MM.1S (cell line): ENCODE data around the gene MRPL38.

Experiments
- DNase-seq: peaks from one replicate; pipeline ENCODE4 v3.0.0-alpha.2; 2015
- H2AFZ ChIP-seq: fragments of 300-600 bp; sonication (generic); 2 replicates; pipeline ENCODE4 v1.6.0; 2016; ENCODE audit warnings: antibody characterized with exemption, low read length
- H3F3A ChIP-seq: fragments of 300-600 bp; sonication (generic); 2 replicates; pipeline ENCODE4 v1.6.1; 2016; ENCODE audit warnings: mild to moderate bottlenecking, antibody characterized with exemption, low read length, moderate library complexity, mixed read lengths; ENCODE audit not compliant: insufficient read depth
- H3K27ac ChIP-seq: fragments of 300-600 bp; sonication (generic); 2 replicates; pipeline ENCODE4 v1.5.1; 2016; ENCODE audit warnings: mild to moderate bottlenecking, low read length
- H3K27me3 ChIP-seq: fragments of 300-600 bp; sonication (generic); replicated peaks from 2 replicates; pipeline ENCODE4 v1.6.0; 2016; ENCODE audit warnings: low read length; ENCODE audit not compliant: insufficient read depth
- H3K36me3 ChIP-seq: fragments of 300-600 bp; sonication (generic); replicated peaks from 2 replicates; pipeline ENCODE4 v1.6.1; 2016; ENCODE audit warnings: mild to moderate bottlenecking, low read length, mixed read lengths; ENCODE audit not compliant: insufficient read depth
- H3K4me1 ChIP-seq: fragments of 300-600 bp; sonication (generic); 2 replicates; pipeline ENCODE4 v1.6.1; 2016; ENCODE audit warnings: low read length, mixed read lengths
- H3K4me2 ChIP-seq: fragments of 300-600 bp; sonication (generic); 2 replicates; pipeline ENCODE4 v1.6.0; 2016; ENCODE audit warnings: low read depth, low read length
- H3K4me3 ChIP-seq: fragments of 300-600 bp; sonication (generic); 2 replicates; pipeline ENCODE4 v1.5.1; 2016; ENCODE audit warnings: low read length, mixed read lengths
- H3K79me2 ChIP-seq: fragments of 300-600 bp; sonication (generic); 2 replicates; pipeline ENCODE4 v1.6.1; 2016; ENCODE audit warnings: mixed run types, low read length, mixed read lengths
- H3K9ac ChIP-seq: fragments of 300-600 bp; sonication (generic); 2 replicates; pipeline ENCODE4 v1.6.1; 2016; ENCODE audit warnings: low read length, mixed read lengths
- H3K9me2 ChIP-seq: fragments of 300-600 bp; sonication (generic); replicated peaks from 2 replicates; pipeline ENCODE4 v1.6.1; 2016; ENCODE audit warnings: mild to moderate bottlenecking, low read length, mixed read lengths; ENCODE audit not compliant: insufficient read depth
- H3K9me3 ChIP-seq: fragments of 300-600 bp; sonication (generic); replicated peaks from 2 replicates; pipeline ENCODE4 v1.6.1; 2016; ENCODE audit warnings: mild to moderate bottlenecking, low read length, mixed read lengths; ENCODE audit not compliant: insufficient read depth
- H4K20me1 ChIP-seq: fragments of 300-600 bp; sonication (generic); 2 replicates; pipeline ENCODE4 v1.6.1; 2016; ENCODE audit warnings: mild to moderate bottlenecking, low read length, moderate library complexity, mixed read lengths; ENCODE audit not compliant: insufficient read depth
- EZH2 ChIP-seq: fragments of 300-600 bp; sonication (generic); optimal IDR thresholded peaks from 2 replicates; pipeline ENCODE3; 2017; ENCODE audit warnings: low read depth, mild to moderate bottlenecking, antibody characterized with exemption, low read length, mixed read lengths
- EZH2phosphoT487 ChIP-seq: fragments of 300-600 bp; sonication (generic); IDR thresholded peaks from 2 replicates; pipeline ENCODE4 v1.6.1; 2018; ENCODE audit warnings: antibody characterized with exemption, low read length
- TF ChIP-seq, protein P1 (sequence below): fragments of 300-600 bp; sonication (generic); IDR thresholded peaks from 2 replicates; pipeline ENCODE4 v1.5.1; 2016; ENCODE audit warnings: antibody characterized with exemption, low read length, mixed read lengths

Gene MRPL38

DNA sequence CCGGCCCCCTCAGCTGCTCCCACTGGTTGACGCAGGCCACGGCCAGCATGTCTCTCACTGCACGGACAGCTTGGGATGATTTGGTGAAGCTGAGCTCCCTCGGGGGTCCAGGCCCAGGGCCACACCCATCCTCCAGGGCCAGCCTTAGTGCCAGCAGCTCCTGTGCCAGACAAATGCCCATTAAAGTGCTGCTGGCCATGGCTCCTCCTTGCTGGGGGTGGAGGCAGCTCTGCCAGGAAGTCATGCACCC is 28.8 kb downstream of the MRPL38 start:
- peak overlapping the region; percentile 99 for H3K27ac ChIP-seq
- H3K4me3 ChIP-seq, result peak overlapping the region; percentile 92
- H3F3A ChIP-seq, result peaks cover 45% of the 10 kb centered on the region
- H3K4me1 ChIP-seq, result peaks cover 28% of the 10 kb centered on the region
- H4K20me1 ChIP-seq, result no peaks in the 10 kb centered on the region
- peaks cover 4% of the 10 kb centered on the region; the same call in 1 of the 2 replicates for H3K36me3 ChIP-seq
- TF ChIP-seq EZH2 (no peak), EZH2phosphoT487 (no peak)
- TF ChIP-seq, protein P1, sequence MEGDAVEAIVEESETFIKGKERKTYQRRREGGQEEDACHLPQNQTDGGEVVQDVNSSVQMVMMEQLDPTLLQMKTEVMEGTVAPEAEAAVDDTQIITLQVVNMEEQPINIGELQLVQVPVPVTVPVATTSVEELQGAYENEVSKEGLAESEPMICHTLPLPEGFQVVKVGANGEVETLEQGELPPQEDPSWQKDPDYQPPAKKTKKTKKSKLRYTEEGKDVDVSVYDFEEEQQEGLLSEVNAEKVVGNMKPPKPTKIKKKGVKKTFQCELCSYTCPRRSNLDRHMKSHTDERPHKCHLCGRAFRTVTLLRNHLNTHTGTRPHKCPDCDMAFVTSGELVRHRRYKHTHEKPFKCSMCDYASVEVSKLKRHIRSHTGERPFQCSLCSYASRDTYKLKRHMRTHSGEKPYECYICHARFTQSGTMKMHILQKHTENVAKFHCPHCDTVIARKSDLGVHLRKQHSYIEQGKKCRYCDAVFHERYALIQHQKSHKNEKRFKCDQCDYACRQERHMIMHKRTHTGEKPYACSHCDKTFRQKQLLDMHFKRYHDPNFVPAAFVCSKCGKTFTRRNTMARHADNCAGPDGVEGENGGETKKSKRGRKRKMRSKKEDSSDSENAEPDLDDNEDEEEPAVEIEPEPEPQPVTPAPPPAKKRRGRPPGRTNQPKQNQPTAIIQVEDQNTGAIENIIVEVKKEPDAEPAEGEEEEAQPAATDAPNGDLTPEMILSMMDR, result no peak
- no peak for DNase-seq
- H3K9me3 ChIP-seq, result no peaks in the 10 kb centered on the region
- H3K9ac ChIP-seq, result peak overlapping the region; percentile 100
- H3K9me2 ChIP-seq, result no peaks in the 10 kb centered on the region
- peak overlapping the region; percentile 97 for H3K4me2 ChIP-seq
- peaks cover 35% of the 10 kb centered on the region for H3K79me2 ChIP-seq
- H3K27me3 ChIP-seq, result no peaks in the 10 kb centered on the region
- H2AFZ ChIP-seq, result no peak overlapping the region

DNA sequence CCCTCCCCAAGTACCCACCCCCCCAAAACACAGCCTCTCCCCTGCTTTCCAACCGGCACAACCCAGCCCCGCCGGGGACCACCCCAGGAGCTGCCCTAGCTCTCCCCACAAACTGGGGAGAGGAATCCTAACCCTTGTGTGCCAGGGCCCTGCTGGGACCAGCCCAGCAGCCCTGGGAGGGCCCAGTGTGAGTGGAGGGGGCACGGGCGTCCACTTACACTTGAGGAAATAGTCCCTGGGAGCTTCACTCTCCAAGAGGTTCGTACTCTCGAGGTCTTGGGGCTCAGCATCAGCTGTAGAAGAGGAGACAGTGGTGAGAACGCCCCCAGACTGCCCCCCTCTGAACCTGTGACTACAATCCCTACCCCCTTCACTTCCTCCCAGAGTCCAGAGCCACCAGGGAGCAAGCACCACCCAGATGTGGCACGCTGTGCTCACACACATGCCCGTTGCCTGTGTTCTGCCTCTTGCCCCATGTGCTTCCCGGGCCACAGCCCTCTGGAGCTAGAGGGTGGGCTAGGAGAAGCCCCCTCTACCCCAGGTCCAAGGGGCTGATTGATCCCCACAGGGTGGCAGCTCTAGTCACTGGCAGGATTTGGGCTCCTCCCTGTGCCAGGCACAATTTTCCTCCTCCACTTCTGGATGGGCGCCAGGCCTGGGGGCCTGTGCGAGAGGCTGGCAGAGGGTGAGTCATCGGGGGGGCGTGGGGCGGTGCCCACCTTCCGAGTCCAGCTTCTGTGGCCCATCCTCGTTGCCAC is 29.3 kb downstream of the MRPL38 start:
- Histone ChIP-seq H2AFZ (no peak overlapping the region), H3F3A (peaks cover 45% of the 10 kb centered on the region), H3K79me2 (peaks cover 35% of the 10 kb centered on the region), H4K20me1 (no peaks in the 10 kb centered on the region), H3K27me3 (no peaks in the 10 kb centered on the region), H3K9me3 (no peaks in the 10 kb centered on the region), H3K36me3 (peaks cover 4% of the 10 kb centered on the region; the same call in 1 of the 2 replicates), H3K4me2 (peak overlapping the region; percentile 97), H3K27ac (peak overlapping the region; percentile 99), H3K9ac (peak overlapping the region; percentile 100), H3K4me3 (peak overlapping the region; percentile 92), H3K4me1 (peaks cover 28% of the 10 kb centered on the region), H3K9me2 (no peaks in the 10 kb centered on the region)
- DNase-seq, result no peak
- no peak for TF ChIP-seq EZH2phosphoT487
- TF ChIP-seq, protein P1, result no peak
- TF ChIP-seq EZH2, result no peak

DNA sequence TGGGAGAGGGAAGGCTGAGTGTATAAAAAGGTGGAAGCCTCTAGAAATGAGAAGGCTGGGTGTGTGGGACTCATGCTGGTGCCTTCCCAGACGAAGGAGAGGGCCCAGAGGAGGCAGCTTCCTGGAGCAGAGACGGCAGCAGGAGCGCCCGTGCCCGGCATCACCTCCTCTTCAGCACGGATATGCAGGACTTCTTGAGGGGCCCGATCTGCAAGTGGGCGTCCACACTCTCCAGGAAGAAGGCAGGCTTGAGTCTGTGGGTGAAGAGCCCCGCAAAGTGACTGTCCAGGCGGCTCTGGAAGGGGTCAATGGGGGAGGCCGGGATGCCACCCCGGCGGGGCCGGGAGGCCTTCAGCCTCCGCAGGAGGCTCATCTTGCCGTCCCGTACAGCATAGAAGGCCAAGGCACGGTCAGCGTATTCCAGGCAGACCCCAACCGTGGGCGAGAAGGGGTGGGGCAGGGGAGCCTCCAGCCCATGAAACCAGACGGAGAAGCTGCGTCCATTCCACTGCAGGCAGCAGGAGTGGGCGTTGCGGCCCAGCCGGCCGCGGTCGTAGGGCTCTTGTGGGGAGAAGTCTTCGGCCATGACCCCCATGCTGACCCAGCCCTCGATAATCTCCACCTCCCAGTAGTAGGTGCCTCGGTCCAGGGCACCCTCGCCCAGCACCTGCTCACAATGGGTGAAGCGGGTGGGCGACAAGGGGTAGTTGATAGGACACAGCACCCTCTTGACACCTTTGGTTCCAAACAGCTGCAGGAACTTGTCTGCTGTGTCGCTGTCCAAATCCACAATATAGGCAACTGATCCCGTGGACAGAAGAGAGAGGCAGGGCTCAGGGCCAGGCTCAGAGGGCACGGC is 30.1 kb downstream of the MRPL38 start:
- Histone ChIP-seq H4K20me1 (no peaks in the 10 kb centered on the region), H3K4me1 (peaks cover 28% of the 10 kb centered on the region), H3K9ac (no peak overlapping the region), H3K9me2 (no peaks in the 10 kb centered on the region), H3K4me2 (no peak overlapping the region), H3K27ac (peak overlapping the region; percentile 83; the same call in 1 of the 2 replicates), H3F3A (peaks cover 45% of the 10 kb centered on the region), H3K27me3 (no peaks in the 10 kb centered on the region), H3K4me3 (no peak overlapping the region), H3K79me2 (peaks cover 35% of the 10 kb centered on the region), H2AFZ (no peak overlapping the region), H3K9me3 (no peaks in the 10 kb centered on the region), H3K36me3 (peaks cover 4% of the 10 kb centered on the region; the same call in 1 of the 2 replicates)
- DNase-seq, result no peak
- no peak for TF ChIP-seq EZH2
- no peak for TF ChIP-seq EZH2phosphoT487
- TF ChIP-seq, protein P1, result no peak
